IPS-11a (cell line): ENCODE measurements around the gene FAF1.

ENCODE experiments used
- H3K4me3 ChIP-seq: one replicate; pipeline ENCODE4 v1.5.1; 2013; ENCODE audit warnings: low read depth, low read length, control low read depth

FAF1 gene

GRCh38 chr1:50978144-50978851 lies 18.2 kb upstream of the FAF1 start:
- H3K4me3 ChIP-seq: peak overlapping the region; percentile 38

- H3K4me3 ChIP-seq: peak overlapping the region; percentile 38
These were observed 17.6 kb upstream of the FAF1 start for GRCh38 chr1:50977575-50978143.

GRCh38 chr1:50976890-50977574 lies 17.0 kb upstream of the FAF1 start:
- H3K4me3 ChIP-seq: peak overlapping the region; percentile 38

GRCh38 chr1:50976111-50976889 lies 16.2 kb upstream of the FAF1 start:
- no peak overlapping the region for H3K4me3 ChIP-seq

- no peak overlapping the region for H3K4me3 ChIP-seq
These were observed 15.4 kb upstream of the FAF1 start for GRCh38 chr1:50975436-50975835.

GRCh38 chr1:50974618-50974935 lies 14.5 kb upstream of the FAF1 start:
- no peak overlapping the region for H3K4me3 ChIP-seq

- no peak overlapping the region for H3K4me3 ChIP-seq
These were observed 14.0 kb upstream of the FAF1 start for GRCh38 chr1:50973875-50974617.

- no peak overlapping the region for H3K4me3 ChIP-seq
These were observed 13.2 kb upstream of the FAF1 start for GRCh38 chr1:50973255-50973654.

GRCh38 chr1:50972766-50973165 lies 12.7 kb upstream of the FAF1 start:
- no peak overlapping the region for H3K4me3 ChIP-seq

GRCh38 chr1:50971748-50972305 lies 11.8 kb upstream of the FAF1 start:
- H3K4me3 ChIP-seq: no peak overlapping the region

- H3K4me3 ChIP-seq: no peak overlapping the region
These were observed 11.0 kb upstream of the FAF1 start for GRCh38 chr1:50970931-50971582.

GRCh38 chr1:50970509-50970887 lies 10.4 kb upstream of the FAF1 start:
- H3K4me3 ChIP-seq: no peak overlapping the region

GRCh38 chr1:50969611-50970508 lies 9.8 kb upstream of the FAF1 start, which contains the start of gene CDKN2C:
TSS of gene CDKN2C (plus strand) at chr1:50970245. CDS start at chr1:50970369, 124 bp downstream.
- peak within 1 kb of the TSS; percentile 50 for H3K4me3 ChIP-seq

GRCh38 chr1:50968821-50969610 lies 8.9 kb upstream of the FAF1 start:
- peak overlapping the region; percentile 50 for H3K4me3 ChIP-seq

- H3K4me3 ChIP-seq: peak overlapping the region; percentile 50
These were observed 8.2 kb upstream of the FAF1 start for GRCh38 chr1:50968158-50968820.

- peak overlapping the region; percentile 50 for H3K4me3 ChIP-seq
These were observed 7.5 kb upstream of the FAF1 start for GRCh38 chr1:50967416-50968157.

GRCh38 chr1:50966991-50967390 lies 6.9 kb upstream of the FAF1 start:
- H3K4me3 ChIP-seq: no peak overlapping the region
